ENCODE data around the gene RMI1. TPM values are rescaled to one million over a fixed set of nuclear protein-coding genes. Genes with fewer than 3 reads are reported as not detected.

RMI1 gene
- total and polyA plus RNA-seq, 11 donors = 1.6 to 9.9 (median 5.7) TPM

DNA sequence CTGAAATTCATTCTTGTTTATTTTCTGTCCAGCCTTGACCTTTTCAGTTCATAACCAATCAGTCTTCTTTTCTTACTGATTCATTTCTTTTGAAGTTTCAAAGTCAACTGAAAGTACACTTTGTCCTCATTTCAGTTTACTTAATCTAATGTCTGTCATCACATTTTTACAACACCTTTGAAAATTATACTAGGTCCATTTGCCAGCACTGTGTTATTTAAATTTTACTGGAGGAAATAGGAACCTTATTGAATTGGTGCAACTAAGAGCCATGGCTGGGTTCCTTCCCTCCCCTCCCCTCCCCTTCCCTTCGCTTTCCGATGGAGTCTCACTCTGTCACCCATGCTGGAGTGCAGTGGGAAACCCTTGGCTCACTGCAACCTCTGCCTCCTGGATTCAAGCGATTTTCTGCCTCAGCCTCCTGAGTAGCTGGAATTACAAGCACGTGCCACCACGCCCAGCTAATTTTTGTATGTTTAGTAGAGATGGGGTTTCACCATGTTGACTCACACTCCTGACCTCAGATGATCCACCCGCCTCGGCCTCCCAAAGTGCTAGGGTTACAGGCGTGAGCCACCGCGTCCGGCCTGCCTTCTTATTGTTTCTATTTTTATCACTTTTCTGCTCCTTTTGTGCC is 6.3 kb downstream of the RMI1 start:
- 75 to 87% (median 76%) methylated on average over 11 of the region's 11 CpGs for WGBS, 4 donors
- Histone ChIP-seq H3K4me1 (peaks cover 0 to 31% (median 3%) of the 10 kb centered on the region in 12 donors), H3K27ac (no peak overlapping the region), H3K27me3 (no peaks in the 10 kb centered on the region), H3K4me3 (no peak overlapping the region), H3K36me3 (peaks cover 0 to 18% (median 0%) of the 10 kb centered on the region in 9 donors), H3K9me3 (no peaks in the 10 kb centered on the region)
- peak in 3 of 4 donors; percentile 23 to 39 (median 39) for ATAC-seq
- no peak for DNase-seq
- intact Hi-C loops (cut with DNase I) = loop anchor here in 2 of 10 donors (2.0 to 10.0 kb wide), 3 partner anchors 76 to 178 kb away; no protein-coding TSS in a partner anchor
- no peak for TF ChIP-seq POLR2A (IDR thresholded peaks at IDR 0.05)
- TF ChIP-seq, protein P1, sequence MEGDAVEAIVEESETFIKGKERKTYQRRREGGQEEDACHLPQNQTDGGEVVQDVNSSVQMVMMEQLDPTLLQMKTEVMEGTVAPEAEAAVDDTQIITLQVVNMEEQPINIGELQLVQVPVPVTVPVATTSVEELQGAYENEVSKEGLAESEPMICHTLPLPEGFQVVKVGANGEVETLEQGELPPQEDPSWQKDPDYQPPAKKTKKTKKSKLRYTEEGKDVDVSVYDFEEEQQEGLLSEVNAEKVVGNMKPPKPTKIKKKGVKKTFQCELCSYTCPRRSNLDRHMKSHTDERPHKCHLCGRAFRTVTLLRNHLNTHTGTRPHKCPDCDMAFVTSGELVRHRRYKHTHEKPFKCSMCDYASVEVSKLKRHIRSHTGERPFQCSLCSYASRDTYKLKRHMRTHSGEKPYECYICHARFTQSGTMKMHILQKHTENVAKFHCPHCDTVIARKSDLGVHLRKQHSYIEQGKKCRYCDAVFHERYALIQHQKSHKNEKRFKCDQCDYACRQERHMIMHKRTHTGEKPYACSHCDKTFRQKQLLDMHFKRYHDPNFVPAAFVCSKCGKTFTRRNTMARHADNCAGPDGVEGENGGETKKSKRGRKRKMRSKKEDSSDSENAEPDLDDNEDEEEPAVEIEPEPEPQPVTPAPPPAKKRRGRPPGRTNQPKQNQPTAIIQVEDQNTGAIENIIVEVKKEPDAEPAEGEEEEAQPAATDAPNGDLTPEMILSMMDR (IDR thresholded peaks at IDR 0.05) = no peak

DNA sequence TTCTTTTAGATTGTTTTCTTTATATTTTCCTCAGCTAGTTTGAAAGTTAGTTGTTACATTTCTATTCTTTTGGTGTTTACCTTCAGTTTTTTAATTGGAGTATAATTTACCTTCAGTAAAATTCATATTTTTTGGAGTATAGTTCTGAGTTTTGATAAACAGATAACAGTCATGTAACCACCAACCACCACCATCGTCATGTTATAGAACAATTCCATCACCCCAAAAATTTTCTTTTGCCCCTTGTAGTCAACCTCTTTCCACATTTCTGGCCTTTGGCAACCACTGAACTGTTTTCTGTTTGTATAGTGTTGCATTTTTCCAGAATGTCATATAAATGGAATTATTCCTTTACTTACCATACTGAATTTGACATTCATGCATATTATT is 6.8 kb downstream of the RMI1 start:
- 90 to 98% (median 95%) methylated on average over 1 of the region's 1 CpG for WGBS, 4 donors
- intact Hi-C loops (cut with DNase I) = loop anchor here in 2 of 10 donors (2.0 to 10.0 kb wide), 3 partner anchors 75 to 177 kb away; no protein-coding TSS in a partner anchor
- H3K4me1 ChIP-seq = peaks cover 0 to 26% (median 0%) of the 10 kb centered on the region in 12 donors
- H3K27ac ChIP-seq = no peak overlapping the region
- no peak for TF ChIP-seq POLR2A (IDR thresholded peaks at IDR 0.05)
- TF ChIP-seq, protein P1 (IDR thresholded peaks at IDR 0.05) = no peak
- H3K36me3 ChIP-seq = peaks cover 0 to 18% (median 0%) of the 10 kb centered on the region in 9 donors
- H3K4me3 ChIP-seq = no peak overlapping the region
- H3K9me3 ChIP-seq = no peaks in the 10 kb centered on the region
- ATAC-seq (no peak), DNase-seq (no peak)
- H3K27me3 ChIP-seq = no peaks in the 10 kb centered on the region

- Histone ChIP-seq H3K9me3 (no peaks in the 10 kb centered on the region), H3K27me3 (no peaks in the 10 kb centered on the region), H3K27ac (no peak overlapping the region), H3K4me3 (no peak overlapping the region), H3K36me3 (peaks cover 0 to 18% (median 0%) of the 10 kb centered on the region in 9 donors), H3K4me1 (peaks cover 0 to 17% (median 0%) of the 10 kb centered on the region in 12 donors)
- no peak for ATAC-seq
- 72 to 83% (median 73%) methylated on average over 2 of the region's 2 CpGs for WGBS, 4 donors
- TF ChIP-seq POLR2A (IDR thresholded peaks at IDR 0.05) = no peak
- TF ChIP-seq, protein P1 (IDR thresholded peaks at IDR 0.05) = no peak
- DNase-seq = no peak
- intact Hi-C loops (cut with DNase I) = loop anchor here in 2 of 10 donors (10.0 kb wide), 2 partner anchors 156 to 176 kb away; no protein-coding TSS in a partner anchor
Measured at GRCh38 chr9:83988411-83988810, 7.8 kb downstream of the RMI1 start.

DNA sequence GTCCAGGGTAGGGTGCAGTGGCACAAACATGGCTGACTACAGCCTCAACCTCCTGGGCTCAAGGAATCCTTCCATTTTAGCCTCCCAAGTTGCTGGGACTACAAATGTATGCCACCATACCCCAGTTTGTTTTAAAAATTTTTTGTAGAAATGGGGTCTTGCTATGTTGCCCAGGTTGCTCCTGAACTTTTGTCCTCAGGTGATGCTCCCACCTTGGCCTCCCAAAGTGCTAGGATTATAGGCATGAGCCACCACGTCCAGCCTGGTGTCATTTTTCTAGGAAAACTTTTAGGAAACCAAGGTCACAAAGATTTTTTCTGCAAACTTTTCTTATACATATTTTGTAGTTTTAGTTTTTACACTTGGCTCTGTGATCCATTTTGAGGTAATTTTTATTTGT is 10.8 kb downstream of the RMI1 start:
- no peaks in the 10 kb centered on the region for H3K27me3 ChIP-seq
- DNase-seq (no peak), ATAC-seq (no peak)
- no peak overlapping the region for H3K27ac ChIP-seq
- no peaks in the 10 kb centered on the region for H3K9me3 ChIP-seq
- no peak overlapping the region for H3K4me3 ChIP-seq
- intact Hi-C loops (cut with DNase I) = no loop called here
- H3K4me1 ChIP-seq = peaks cover 0 to 11% (median 0%) of the 10 kb centered on the region in 12 donors
- peaks cover 0 to 18% (median 0%) of the 10 kb centered on the region in 9 donors for H3K36me3 ChIP-seq
- TF ChIP-seq POLR2A (IDR thresholded peaks at IDR 0.05) = no peak
- TF ChIP-seq, protein P1 (IDR thresholded peaks at IDR 0.05) = no peak
- WGBS, 4 donors = 95 to 97% (median 96%) methylated on average over 1 of the region's 1 CpG

All from heart left ventricle (tissue), 16 donors.